Pons (tissue), 1 donor: Measurements from ENCODE around the gene ENOPH1.
A peak's percentile ranks its signal among the peaks of the same experiment; 100 is the strongest.
"Not testable (repeated sequence)": the region's sequence is repeated elsewhere in the genome, so short reads cannot be mapped to it uniquely, and the experiment has no call there.

Experiments
- DNase-seq: peaks from one replicate; pipeline ENCODE4 v3.0.0-alpha.2; 2016; ENCODE audit warnings: low spot score

Gene ENOPH1

DNA sequence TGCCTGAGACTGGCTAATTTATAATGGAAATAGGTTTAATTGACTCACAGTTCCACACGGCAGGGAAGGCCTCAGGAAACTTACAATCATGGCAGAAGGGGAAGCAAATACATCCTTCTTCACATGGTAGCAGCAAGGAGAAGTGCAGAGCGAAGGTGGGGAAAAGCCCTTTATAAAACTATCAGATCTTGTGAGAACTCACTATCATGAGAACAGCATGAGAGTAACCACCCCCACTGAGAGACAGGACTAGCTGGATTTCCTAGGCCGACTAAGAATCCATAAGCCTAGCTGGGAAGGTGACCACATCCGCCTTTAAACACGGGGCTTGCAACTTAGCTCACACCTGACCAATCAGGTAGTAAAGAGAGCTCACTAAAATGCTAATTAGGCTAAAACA lies 42.7 kb downstream of the ENOPH1 start:
- not testable (repeated sequence) for DNase-seq

DNA sequence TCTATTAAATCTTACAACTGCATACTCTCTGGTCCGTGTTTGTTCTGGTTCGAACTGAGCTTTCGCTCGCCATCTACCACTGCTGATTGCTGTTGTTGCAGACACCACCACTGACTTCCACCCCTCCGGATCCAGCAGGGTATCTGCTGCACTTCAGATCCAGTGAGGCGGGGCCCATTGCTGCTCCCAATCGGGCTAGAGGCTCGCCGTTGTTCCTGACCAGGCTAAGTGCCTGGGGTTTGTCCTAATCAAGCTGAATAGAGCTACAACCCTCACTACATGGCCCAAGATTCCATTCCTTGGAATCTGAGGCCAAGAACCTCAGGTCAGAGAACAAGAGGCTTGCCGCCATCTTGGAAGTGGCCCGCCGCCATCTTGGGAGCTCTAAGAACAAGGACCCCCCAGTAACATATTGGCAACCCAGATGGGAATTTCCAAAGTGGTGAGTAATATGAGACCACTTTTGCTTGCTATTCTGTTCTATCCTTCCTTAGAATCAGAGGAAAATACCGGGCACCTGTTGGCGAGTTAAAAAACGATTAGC lies 43.3 kb downstream of the ENOPH1 start:
- DNase-seq = no peak

DNA sequence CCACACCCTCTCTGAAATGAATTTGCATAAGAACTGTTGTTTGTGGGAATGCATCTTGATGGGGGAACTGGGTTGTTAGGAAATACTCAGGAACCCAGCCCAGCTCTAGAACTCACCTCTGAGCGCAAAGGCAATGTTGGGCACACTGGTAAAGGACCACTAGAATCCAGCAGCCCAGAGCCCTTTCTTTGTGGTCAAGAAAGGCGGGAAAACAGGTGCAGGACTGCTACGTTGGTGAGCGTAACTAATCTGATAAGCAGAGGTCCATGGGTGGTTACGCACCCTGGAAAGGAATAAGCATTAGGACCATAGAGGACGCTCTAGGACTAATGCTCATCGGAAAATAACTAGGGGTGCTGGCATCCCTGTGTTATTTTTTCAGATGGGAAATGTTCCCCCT lies 45.5 kb downstream of the ENOPH1 start:
- DNase-seq = not testable (repeated sequence)

DNA sequence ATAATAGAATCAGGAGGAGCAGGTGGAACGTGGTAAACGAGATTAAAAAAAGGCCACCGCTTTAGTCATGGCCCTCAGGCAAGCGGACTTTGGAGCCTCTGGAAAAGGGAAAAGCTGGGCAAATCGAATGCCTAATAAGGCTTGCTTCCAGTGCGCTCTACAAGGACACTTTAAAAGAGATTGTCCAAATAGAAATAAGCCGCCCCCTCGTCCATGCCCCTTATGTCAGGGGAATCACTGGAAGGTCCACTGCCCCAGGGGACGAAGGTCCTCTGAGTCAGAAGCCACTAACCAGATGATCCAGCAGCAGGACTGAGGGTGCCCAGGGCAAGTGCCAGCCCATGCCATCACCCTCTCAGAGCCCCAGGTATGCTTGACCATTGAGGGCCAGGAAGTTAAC lies 47.1 kb downstream of the ENOPH1 start:
- DNase-seq = not testable (repeated sequence)

DNA sequence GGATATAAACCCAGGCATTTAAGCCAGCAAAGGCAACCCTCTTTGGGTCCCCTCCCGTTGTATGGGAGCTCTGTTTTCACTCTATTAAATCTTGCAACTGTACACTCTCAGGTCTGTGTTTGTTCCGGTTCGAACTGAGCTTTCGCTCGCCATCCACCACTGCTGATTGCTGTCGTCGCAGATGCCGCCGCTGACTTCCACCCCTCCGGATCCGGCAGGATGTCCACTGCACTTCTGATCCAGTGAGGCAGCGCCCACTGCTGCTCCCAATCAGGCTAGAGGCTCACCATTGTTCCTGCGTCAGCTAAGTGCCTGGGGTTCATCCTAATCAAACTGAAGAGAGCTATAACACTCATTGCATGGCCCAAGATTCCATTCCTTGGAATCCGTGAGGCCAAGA lies 49.2 kb downstream of the ENOPH1 start:
- no peak for DNase-seq

DNA sequence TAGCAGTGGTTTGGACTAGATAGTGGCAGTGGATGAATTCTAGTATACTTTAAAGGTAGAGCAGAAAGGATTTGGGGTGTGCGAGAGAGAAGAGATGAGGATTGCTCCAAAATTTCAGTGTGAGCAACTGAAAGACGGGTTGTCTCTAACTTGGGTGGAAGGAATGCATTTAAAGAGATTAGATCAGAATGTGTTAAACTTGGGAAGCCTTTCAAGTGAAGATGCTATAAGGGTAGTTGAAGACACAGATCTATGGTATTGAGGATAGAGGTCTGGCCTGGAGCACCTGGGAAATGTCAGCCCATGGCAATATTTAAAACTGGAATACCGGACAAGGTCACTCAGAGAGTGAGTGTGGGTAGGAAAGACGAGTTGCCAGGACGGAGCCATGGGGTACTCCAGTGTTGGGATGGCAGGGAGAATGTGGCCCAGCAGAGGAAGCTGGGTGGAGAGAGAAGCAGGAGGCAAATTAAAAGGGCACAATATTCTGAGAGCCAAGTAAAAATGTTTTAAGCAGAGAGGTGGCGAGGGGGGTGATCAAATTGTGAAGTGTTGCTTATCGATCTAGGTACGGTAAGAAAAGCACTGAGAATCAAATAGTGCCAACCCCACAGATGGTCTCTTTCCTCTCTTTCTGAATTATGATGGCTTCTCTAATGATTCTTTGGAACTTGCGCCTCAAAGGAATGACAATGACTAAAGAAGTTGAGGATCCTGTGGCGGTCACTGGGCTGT lies 50.5 kb downstream of the ENOPH1 start:
- DNase-seq = no peak

GRCh38 chr4:82481506-82481840 lies 51.1 kb downstream of the ENOPH1 start:
- no peak for DNase-seq

DNA sequence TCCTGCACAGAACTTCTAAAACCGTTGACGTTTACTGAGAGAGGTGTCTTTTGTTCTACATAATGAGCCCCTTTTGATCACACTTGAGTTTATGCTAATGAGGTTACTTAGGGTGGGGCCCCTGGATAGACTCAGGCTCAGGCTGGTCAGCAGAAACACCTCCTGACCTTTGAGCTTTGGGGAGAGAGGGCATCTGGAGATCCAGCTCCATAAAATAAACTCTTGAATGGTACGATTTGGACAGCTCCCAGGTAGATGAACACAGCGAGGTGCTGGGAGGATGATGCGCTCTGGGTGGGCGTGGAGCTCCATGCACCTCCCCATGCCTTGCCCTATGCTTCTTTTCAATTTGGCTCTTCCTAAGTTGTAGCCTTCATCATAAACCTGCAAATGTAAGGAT lies 52.0 kb downstream of the ENOPH1 start:
- DNase-seq = no peak

- no peak for DNase-seq
Observed at GRCh38 chr4:82484996-82485783, 54.8 kb downstream of the ENOPH1 start.

GRCh38 chr4:82489076-82489475 lies 58.7 kb downstream of the ENOPH1 start:
- no peak for DNase-seq

DNA sequence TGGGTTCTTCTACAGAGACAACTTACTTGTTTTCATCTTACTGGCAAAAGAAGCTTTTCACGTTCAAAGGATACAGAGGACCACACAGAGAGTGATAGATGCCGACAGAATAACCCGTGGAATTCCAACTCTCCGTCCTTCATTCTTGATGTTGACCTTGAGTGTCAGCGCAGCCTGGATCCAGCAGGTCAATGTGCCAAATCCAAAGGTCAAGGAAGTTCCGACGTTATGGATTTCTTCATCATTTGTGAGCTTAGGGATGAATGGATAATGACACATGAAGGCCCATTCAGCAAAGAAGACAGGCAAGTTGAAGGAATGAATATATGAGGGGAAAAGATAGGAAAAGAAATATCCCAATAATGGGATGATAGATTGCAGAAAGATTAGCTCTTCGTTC lies 59.6 kb downstream of the ENOPH1 start:
- DNase-seq = no peak

DNA sequence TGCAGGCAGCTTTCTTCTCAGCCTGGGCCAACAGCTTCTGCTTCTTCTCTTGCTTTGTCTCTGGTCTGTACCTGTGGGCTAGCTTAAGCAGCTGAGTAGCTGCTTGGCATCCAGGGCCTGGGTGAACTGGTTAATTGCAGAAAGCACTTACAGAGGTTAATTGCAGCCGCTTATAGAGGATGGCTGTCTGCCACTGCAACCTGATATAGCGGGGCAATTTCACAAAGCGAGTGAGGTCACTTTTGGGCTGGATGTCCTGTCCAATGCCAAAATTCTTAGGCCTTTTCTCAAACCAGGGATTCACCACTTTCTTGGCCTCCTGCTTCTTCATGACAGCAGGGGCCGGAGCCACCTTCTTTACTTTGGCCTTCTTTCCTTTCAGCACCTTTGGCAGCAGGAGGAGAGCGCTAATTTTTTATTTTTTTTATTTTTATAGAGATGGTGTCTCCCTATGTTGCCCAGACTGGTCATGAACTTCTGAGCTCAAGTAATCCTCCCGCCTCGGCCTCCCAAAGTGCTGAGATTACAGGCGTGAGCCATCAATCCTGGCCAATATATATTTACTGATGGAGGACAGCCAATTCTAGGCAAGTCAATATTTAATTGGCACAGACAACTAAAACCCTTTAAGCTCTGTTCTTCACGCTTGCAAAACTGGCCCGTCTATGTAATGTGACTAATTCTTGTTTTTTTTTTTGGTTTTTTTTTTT lies 61.0 kb downstream of the ENOPH1 start:
- no peak for DNase-seq

- no peak for DNase-seq
Observed at GRCh38 chr4:82493721-82494425, 63.5 kb downstream of the ENOPH1 start.

- no peak for DNase-seq
Observed at GRCh38 chr4:82495666-82496065, 65.3 kb downstream of the ENOPH1 start.

DNA sequence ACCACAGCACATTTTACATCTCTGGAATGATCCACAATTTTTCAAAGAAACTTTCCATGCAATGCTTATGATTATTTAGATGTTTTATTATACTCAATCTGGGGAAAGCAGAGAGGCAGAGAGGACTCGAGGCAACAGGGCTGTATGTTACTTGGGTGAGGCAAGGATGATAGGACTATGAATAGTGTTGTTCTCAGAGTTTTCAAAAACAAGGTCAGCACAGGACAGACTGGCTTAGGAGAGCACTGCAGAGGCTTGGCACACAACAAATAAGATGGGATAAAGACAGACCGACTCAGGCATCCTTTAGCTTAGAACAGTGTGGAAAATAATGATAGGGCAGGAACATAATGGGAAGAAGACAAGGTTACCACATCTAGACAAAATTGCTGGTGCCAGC lies 66.0 kb downstream of the ENOPH1 start:
- no peak for DNase-seq

GRCh38 chr4:82499738-82500434 lies 69.5 kb downstream of the ENOPH1 start:
- DNase-seq = no peak

DNA sequence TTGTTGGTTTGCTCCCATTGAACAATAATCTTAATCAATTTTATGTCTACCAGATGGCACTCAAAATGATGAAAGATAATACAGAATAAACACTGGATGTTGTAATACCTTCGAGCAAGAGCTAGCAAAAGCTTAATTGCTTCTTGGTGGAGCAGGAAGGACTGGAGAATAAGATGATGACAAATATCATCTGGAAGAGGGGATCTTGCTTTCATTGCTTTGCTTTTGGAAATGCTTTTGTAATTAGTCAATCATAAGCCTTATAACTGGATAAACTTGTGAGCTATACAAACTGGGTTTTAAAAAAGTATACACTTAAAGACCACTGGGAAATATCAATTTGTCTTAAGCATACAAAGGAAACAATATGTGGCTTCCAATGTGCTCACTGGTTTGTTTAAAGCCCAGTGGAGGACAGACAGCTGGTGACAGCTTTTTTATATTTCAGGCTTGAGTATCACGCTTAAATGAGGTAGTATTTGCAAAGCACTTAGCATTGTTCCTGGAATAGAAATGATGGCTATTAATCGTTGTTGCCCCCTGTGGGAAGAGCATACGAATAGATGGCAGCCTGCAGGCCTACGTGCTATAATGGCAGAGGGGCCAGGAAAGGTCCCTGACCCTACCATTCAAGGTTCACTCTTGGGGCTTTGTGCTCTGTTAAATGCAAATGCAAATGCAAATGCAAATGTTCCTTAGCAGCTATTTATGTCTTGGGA lies 70.2 kb downstream of the ENOPH1 start:
- DNase-seq = no peak

GRCh38 chr4:82501154-82501442 lies 70.7 kb downstream of the ENOPH1 start:
- DNase-seq = no peak

DNA sequence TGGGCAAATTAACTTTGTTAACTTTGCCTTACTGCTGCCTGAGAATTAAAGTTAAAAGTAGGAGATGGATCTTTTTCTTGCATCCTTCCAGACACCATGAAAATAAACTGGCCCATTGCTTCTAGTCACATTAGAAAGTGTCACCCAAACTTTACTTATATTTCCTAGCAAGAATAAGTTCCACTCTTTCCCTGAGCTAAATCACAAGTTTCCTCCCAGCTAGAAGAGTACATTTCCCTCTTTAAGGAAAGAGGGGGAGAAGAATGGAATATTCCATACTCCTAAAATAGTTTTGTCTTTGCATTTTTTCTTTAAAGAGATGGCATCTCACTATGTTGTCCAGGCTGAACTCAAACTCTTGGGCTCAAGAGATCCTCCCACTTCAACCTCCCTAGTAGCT lies 77.6 kb downstream of the ENOPH1 start:
- no peak for DNase-seq

GRCh38 chr4:82508806-82509428 lies 78.5 kb downstream of the ENOPH1 start:
- peak; percentile 20 for DNase-seq

- no peak for DNase-seq
Observed at GRCh38 chr4:82510216-82510615, 79.8 kb downstream of the ENOPH1 start.
